ENCODE measurements around the gene THSD4. TPM values are rescaled to one million over a fixed set of nuclear protein-coding genes. Genes with fewer than 3 reads are reported as not detected.
A peak's percentile ranks its signal among the peaks of the same experiment; 100 is the strongest.

Gene THSD4
- total RNA-seq, 1 donor from 2014 or later = 2.5 TPM

DNA sequence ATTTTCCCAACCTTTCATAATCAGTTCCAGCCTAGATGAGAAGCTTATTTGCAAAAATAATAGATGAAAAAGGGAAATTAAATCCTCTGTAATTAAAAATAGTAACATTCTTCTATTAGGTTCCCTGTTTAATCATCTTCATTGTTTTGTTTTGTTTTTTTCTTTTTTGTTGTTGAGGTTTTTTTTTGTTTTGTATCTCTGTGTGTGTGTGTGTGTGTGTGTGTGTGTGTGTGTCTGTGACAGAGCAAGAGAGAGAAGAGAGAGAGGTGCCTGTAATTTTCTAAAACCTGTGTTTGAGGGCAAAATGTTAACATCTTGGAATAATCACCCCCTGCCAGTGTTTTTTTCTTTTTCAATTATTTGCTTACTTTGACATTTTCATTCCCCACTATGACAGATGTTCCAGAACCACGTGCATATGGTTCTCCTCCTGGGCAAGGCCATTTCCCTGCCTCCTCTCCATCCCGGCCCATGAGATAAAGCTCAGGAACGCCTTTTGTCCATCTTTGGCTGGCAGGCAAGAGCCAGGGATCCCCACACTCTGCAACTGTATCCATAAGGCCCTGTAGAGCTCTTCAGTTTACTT lies 573.3 kb downstream of the THSD4 start:
- H3K9me3 Mint-ChIP-seq (ENCODE audit: unreplicated experiment) = peaks cover 3% of the 10 kb centered on the region
- peaks cover 1% of the 10 kb centered on the region for H3K36me3 Mint-ChIP-seq (ENCODE audit: low read depth, unreplicated experiment)
- H3K27ac ChIP-seq (ENCODE audit: low read depth, low read length) = no peak overlapping the region
- no peak overlapping the region for H2AFZ ChIP-seq (ENCODE audit: low read depth, low read length)
- H3K4me3 Mint-ChIP-seq (ENCODE audit: unreplicated experiment) = no peak overlapping the region
- H3K9me3 ChIP-seq (ENCODE audit: insufficient read depth, low read depth, low read length) = no peaks in the 10 kb centered on the region
- H3K36me3 ChIP-seq (ENCODE audit: insufficient read depth, low read length) = no peaks in the 10 kb centered on the region
- H3K4me1 ChIP-seq (ENCODE audit: insufficient read depth, low read length) = peaks cover 22% of the 10 kb centered on the region
- no peaks in the 10 kb centered on the region for H4K20me1 ChIP-seq (ENCODE audit: insufficient read depth, low read length)
- TF ChIP-seq EZH2 (IDR thresholded peaks at IDR 0.05; ENCODE audit: insufficient read depth, low read length) (no peak), CTCF (IDR thresholded peaks at IDR 0.05; ENCODE audit: insufficient read depth, low read depth, low read length) (no peak)
- peaks cover 22% of the 10 kb centered on the region for H3K4me1 Mint-ChIP-seq (ENCODE audit: low read depth, unreplicated experiment)
- no peaks in the 10 kb centered on the region for H3K79me2 ChIP-seq (ENCODE audit: insufficient read depth, low read length)
- FAIRE-seq = no peak
- DNase-seq (ENCODE audit: low read depth) = no peak
- no peak overlapping the region for H3K4me3 ChIP-seq (ENCODE audit: insufficient read depth, low read depth, low read length)
- H3K27me3 Mint-ChIP-seq (ENCODE audit: low read depth, unreplicated experiment) = no peaks in the 10 kb centered on the region
- peak overlapping the region; percentile 0 for H3K4me2 ChIP-seq (ENCODE audit: low read length)
- no peaks in the 10 kb centered on the region for H3K27me3 ChIP-seq (ENCODE audit: insufficient read depth, low read length)
- H3K9ac ChIP-seq (ENCODE audit: low read length) = no peak overlapping the region
- H3K27ac Mint-ChIP-seq (ENCODE audit: unreplicated experiment) = no peak overlapping the region

DNA sequence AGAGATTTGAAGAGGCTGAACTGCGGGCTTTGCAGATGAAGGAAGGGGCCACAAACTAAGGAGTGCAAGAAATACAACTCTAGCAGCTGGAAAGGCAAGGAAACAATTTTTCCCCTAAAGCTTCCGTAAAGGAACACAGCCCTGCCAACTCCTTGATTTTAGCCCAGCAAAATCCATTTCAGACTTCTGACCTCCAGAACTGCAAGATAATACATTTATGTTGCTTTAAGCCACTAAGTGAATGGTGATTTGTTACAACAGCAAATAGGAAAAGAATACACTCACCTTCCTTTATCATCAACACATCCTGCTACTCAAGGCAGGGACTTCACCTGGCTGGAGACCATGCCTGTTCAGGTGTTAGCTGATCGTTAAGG lies 575.8 kb downstream of the THSD4 start:
- H3K27me3 Mint-ChIP-seq (ENCODE audit: low read depth, unreplicated experiment) = no peaks in the 10 kb centered on the region
- Histone ChIP-seq H3K4me3 (ENCODE audit: insufficient read depth, low read depth, low read length) (no peak overlapping the region), H3K36me3 (ENCODE audit: insufficient read depth, low read length) (no peaks in the 10 kb centered on the region), H3K9ac (ENCODE audit: low read length) (peak overlapping the region; percentile 11), H3K27me3 (ENCODE audit: insufficient read depth, low read length) (no peaks in the 10 kb centered on the region), H2AFZ (ENCODE audit: low read depth, low read length) (no peak overlapping the region), H3K79me2 (ENCODE audit: insufficient read depth, low read length) (no peaks in the 10 kb centered on the region), H3K4me2 (ENCODE audit: low read length) (peak overlapping the region; percentile 73), H4K20me1 (ENCODE audit: insufficient read depth, low read length) (no peaks in the 10 kb centered on the region), H3K27ac (ENCODE audit: low read depth, low read length) (peak overlapping the region; percentile 47), H3K4me1 (ENCODE audit: insufficient read depth, low read length) (peaks cover 19% of the 10 kb centered on the region), H3K9me3 (ENCODE audit: insufficient read depth, low read depth, low read length) (no peaks in the 10 kb centered on the region)
- DNase-seq (ENCODE audit: low read depth) = no peak
- peaks cover 22% of the 10 kb centered on the region for H3K4me1 Mint-ChIP-seq (ENCODE audit: low read depth, unreplicated experiment)
- H3K27ac Mint-ChIP-seq (ENCODE audit: unreplicated experiment) = peak overlapping the region; percentile 28
- no peak for FAIRE-seq
- TF ChIP-seq EZH2 (IDR thresholded peaks at IDR 0.05; ENCODE audit: insufficient read depth, low read length) = no peak
- TF ChIP-seq CTCF (IDR thresholded peaks at IDR 0.05; ENCODE audit: insufficient read depth, low read depth, low read length) = no peak
- H3K36me3 Mint-ChIP-seq (ENCODE audit: low read depth, unreplicated experiment) = peaks cover 1% of the 10 kb centered on the region
- H3K4me3 Mint-ChIP-seq (ENCODE audit: unreplicated experiment) = no peak overlapping the region
- peaks cover 3% of the 10 kb centered on the region for H3K9me3 Mint-ChIP-seq (ENCODE audit: unreplicated experiment)
